GM18858 (cell line): ENCODE results near the gene HERPUD1.

Experiments
- ATAC-seq: cut with Tn5 transposase; IDR thresholded peaks from one replicate; pipeline ENCODE4 v1.9.1; 2021; ENCODE audit not compliant: unreplicated experiment

Gene HERPUD1

DNA sequence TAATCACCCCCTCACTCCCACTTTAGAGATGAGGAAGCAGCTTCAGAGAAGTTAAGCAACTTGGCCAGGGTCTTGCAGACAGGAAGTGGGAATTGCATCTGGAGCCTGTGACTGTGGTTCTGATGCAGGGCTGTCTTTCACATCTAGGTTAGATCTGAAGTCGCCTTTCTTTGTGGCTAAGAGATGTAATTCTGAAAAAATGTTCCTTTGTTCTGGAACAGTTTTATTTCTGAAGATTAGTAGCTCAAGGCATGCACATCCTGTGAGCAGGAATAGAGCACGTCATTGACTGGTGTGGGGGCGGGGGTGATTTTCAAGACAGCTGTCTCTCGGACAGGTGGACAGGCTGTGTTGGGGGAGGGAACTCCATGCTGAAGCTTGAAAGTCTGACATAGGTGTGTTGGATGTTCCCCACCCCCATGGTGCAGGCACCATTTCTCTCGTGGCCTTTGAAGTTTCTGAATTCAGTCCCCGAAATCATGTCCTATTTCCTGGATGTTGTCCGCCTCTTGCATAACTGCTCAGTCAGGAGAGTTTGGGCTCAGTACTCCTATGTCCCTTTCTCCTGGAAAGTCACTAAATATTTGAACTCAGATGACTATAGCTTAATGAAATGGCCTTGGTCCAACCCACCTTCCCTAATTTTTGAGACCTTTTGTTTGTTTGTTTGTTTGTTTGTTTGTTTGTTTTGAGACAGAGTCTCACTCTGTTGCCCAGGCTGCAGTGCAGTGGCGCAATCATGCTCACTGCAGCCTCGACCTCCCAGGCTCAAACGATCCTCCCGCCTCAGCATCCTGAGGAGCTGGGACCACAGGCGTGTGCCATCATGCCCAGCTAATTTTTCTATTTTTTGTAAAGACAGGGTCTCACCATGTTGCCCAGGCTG, 21.0 kb upstream of the HERPUD1 start:
- ATAC-seq: no peak

GRCh38 chr16:56911771-56912571, 20.0 kb upstream of the HERPUD1 start:
- ATAC-seq: peak; percentile 54

GRCh38 chr16:56912746-56913708, 18.9 kb upstream of the HERPUD1 start:
- no peak for ATAC-seq

DNA sequence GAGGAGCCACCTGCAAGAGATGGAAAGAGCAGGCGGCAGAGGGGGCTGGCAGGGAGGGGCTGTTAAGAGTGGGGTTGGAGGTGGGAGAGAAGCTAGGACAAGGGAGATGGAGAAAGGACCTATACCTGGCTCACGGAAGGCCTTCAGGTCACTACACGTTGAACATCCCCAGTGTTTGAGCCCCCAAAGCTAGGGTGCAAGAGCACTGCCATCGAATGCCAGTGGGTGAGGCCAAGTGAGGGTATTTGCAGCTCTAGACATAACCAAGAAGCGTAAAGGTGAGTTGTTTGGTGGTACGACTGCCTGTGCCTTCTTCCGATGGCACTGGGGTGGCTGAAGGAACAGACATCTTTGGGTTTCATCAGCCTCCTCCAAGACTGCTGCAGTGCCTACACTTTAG, 17.0 kb upstream of the HERPUD1 start:
- ATAC-seq: no peak

DNA sequence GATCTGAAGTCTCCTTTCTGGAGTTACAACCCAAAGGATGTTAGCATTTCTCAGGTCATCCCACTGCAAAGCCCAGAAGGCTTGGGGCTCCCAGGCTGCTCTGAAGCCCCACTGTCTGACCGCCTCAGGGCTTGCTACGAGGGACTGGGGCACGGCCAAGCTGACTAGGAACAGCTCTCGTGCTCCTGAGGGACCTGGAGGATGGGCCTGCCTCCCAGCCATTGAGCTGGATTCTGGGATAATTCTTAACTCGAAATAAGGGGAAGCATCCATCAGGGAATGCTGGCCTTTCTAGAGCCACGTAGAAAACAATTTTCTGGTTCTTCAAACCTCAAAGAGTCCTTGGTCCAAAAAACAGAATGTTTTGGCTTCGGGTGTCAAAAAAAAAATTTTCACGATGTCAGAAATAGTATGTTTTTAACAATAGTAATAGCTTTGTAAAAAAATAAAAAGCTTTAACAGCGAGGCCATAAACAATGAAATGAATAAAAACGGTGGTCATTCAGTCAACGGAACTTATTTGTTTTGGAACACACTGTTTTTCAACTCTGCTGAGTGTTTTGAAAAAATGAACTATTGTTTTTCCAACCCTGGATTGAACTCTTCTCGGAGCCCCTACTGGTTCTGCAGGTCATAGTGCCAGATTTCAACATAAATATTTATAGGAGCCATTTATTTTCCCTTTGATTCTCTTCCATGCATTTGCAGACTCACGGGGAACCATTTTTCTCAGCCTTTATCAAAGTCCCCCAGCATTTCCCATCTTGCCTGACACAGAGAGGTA, 16.4 kb upstream of the HERPUD1 start:
- ATAC-seq: no peak

- ATAC-seq: peak; percentile 85
These were observed 15.2 kb upstream of the HERPUD1 start for GRCh38 chr16:56916571-56917403.

DNA sequence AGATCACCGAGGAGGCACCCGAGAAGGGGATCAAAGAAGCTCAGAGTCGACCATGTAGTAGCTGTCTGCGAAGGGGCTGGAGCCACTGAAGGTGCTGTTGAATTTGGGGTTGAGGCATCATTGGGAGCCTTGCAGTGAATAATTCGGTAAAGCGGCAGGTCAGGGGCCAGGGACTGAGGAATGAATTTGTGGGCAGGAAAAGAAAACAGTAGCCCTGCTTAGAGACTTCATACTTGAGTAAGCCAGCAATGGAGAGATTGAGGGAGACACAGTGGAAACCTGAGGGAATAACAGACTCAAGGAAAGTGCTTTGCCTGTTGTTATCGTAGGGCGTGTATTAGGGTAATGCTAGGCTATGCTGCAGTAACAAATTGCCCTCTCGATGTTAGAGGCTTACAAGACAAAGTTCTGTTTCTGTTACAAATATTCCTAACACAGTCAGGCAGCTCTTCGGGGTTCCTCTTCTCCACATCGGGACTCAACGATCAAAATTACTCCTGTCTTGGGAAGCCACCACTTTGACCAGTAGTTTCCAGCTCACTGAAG, 13.4 kb upstream of the HERPUD1 start:
- no peak for ATAC-seq

DNA sequence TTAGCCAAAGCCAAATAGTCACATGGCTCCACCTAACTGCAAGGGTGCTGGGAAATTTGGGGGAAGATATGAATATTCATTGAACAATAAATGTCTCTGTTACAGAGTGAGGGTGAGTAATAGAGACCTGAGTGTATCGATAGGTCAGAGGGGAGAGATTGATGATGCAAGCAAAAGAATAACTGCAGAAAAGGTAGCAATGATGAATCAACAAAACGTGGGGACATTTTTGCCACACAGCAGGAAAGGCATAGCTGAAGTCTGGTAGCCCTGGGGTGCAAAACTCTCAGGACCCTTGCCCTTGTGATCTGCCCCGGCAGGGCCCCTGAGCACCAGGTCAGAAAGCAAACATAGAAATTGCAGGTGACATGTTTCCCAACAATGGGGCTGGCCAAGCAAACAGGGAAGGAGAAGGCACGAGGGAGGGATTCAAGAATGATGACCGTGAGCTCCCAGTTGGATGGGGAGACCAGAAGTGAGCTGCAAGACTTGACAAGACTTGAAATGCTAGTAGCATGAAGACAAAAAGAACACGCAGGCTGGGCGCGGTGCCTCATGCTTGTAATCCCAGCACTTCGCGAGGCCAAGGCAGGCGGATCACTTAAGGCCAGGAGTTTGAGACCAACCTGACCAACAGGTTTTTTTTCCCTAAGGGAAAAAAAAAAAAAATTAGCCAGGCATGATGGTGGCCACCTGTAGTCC, 12.7 kb upstream of the HERPUD1 start:
- no peak for ATAC-seq

DNA sequence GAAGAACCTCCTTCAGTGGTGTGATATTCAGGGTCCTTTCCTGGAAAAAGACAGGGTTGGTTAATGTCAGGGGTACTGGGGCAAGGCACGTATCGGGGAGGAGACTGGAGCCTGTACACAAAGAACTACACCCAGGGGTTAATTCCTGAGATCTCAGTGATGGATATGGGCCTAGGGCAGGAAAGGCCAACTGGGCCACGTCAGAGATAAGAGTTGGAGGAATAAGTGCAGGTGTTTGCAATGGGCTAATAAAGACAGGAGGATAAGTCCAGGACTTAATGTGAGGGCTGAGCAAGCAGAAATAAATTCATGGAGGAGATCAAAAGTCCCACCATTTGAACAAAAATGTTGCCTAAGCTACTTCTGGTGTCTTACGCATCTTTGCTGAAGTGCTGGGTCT, 10.4 kb upstream of the HERPUD1 start:
- ATAC-seq: no peak

GRCh38 chr16:56923481-56924091, 8.4 kb upstream of the HERPUD1 start:
- no peak for ATAC-seq

DNA sequence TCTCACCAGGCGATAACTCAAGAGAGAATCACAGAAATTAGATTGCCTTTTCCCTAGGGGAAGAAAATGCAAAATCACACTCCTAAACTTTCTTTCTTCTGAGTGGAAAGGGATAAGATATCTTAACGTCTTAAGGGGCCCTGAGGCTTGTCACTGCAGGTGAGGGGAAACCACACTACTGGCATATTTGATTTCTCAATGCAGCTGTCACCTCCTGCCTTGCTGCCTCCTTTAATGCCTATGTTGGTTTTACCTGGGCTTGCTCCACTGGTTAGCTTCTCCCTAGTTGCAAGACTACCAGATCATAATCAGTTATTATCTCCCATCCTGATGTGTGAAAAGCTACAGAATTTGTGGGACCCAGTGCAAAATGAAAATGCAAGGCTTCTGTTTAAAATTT, 4.5 kb upstream of the HERPUD1 start:
- no peak for ATAC-seq

- no peak for ATAC-seq
These were observed 2.3 kb upstream of the HERPUD1 start for GRCh38 chr16:56929639-56930038.

GRCh38 chr16:56930486-56931270, 1.3 kb upstream of the HERPUD1 start:
- ATAC-seq: no peak

DNA sequence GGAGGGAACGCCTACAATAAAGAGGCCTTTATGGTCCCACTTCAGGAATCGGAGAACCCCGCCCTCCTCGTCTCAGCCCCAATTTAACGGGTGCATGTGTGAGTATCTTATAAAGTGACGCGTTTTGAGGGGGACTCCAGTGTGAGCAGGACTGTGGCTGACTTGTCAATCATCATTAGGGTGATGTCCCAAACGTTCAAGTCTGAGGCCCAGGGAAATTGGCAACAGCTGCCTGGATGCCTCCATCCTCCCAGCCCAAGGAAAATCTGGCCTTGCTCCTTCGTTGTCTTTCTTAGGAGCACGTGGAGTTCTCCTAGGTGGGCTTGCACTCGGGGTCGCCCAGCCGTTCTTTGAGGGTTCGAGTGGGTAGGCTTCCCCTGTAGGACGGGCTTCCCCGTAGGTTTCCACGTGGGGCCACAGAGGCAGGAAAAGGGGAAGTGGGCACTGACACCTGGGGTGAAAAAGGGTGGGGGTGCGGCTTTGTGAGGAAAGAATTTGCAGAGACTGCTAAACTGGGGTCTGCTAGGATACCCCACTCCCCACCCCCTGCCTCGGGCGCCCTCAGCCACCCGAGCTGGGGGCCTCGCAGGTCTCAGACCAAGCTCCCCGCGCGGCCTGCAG, 561 bp upstream of the HERPUD1 start:
- ATAC-seq: peak; percentile 19

DNA sequence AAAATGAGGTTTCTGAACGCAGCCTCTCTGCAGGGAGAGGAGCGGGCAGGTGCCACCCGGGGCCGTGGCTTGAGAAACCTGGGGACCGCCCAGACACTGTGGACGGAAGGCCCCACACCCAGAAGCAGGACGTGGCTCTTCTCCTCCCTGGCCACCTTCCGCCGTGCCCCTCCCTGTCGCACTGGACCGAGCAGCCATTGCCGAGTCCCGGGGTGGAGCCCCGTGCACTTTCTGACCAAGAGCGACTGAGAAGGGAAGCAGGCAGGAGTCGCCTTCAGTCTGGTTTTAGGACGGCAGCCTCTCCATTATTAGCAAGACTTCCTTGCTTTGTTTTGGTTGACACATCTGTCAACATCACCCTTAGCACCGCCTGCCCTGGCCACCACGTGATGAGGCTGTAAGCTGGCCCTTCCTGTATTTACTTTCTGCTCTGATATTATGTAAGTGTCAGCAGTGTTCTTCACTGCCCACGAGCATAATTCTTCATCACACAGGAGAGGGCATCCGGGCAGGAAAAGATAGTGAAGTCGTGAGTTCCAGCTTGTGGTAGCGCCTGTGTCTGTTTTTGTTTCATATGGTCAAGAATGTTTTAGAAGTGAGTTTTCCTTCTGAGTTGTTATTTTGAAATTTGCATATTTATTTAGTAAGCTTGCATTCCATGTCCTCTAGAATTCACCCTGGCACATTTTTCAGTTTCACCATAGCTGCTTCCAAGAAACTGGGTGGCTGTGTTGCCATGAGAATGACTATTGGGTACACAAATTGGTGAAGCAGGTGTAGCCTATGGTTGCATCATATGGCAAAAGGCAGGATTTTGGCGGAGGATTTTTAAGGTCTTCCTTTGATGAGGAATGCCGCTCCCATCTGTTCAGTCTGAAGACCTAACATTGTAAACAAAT, 1.0 kb downstream of the HERPUD1 start:
- ATAC-seq: no peak
